ENCODE measurements around the gene CA4.

DNA sequence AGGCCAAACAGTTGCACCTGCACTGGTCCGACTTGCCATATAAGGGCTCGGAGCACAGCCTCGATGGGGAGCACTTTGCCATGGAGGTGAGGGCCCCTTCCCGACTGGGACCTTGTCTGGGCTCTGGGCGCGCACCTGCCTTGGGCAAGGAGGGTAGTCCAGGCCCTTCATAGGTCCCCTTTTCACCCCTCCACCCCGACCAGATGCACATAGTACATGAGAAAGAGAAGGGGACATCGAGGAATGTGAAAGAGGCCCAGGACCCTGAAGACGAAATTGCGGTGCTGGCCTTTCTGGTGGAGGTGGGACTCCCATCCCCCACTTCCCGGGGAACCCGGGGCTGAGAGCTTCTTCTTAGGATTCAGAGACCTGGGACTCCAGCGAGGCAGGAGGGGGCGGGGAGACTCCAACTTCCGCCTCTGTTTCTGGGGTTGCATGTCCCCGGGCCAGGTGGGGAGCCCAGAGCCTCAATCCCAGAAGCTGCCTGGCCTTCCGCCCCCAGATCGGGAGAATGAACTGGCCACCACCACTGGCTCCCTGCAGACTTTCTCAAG is 7.8 kb downstream of the CA4 start:
- TF ChIP-seq TARDBP (IDR thresholded peaks at IDR 0.05) (no peak), BHLHE40 (IDR thresholded peaks at IDR 0.05; ENCODE audit: borderline replicate concordance) (no peak), SUZ12 (IDR thresholded peaks at IDR 0.05) (no peak), ZNF384 (IDR thresholded peaks at IDR 0.05) (no peak), ELF4 (IDR thresholded peaks at IDR 0.05) (no peak), FOXA1 (IDR thresholded peaks at IDR 0.05) (no peak)
